Measurements from ENCODE around the gene MS4A3. TPM values are rescaled to one million over a fixed set of nuclear protein-coding genes. Genes with fewer than 3 reads are reported as not detected.
"Not testable (repeated sequence)": the region's sequence is repeated elsewhere in the genome, so short reads cannot be mapped to it uniquely, and the experiment has no call there.

Gene MS4A3
- total RNA-seq, result not detected

- H3K4me3 Mint-ChIP-seq, result no peak within 1 kb of the TSS
- ChIA-PET POLR2A (no interaction called here), CTCF (no interaction called here)
- no peaks in the 10 kb centered on the region for H3K36me3 Mint-ChIP-seq (ENCODE audit: low read depth)
- no peak within 1 kb of the TSS for H3K27ac Mint-ChIP-seq
- no peaks in the 10 kb centered on the region for H3K4me1 Mint-ChIP-seq
- no peak for DNase-seq
- peaks cover 4% of the 10 kb centered on the region for H3K27me3 Mint-ChIP-seq
- H3K9me3 Mint-ChIP-seq, result no peaks in the 10 kb centered on the region
Measured at GRCh38 chr11:60056349-60056969, at the start of gene MS4A3. TSS of gene MS4A3 (plus strand) at chr11:60056665. CDS start at chr11:60061161, 4,496 bp downstream.

- DNase-seq, result no peak
- no peaks in the 10 kb centered on the region for H3K36me3 Mint-ChIP-seq (ENCODE audit: low read depth)
- no peaks in the 10 kb centered on the region for H3K27me3 Mint-ChIP-seq
- no peaks in the 10 kb centered on the region for H3K9me3 Mint-ChIP-seq
- no peaks in the 10 kb centered on the region for H3K4me1 Mint-ChIP-seq
- CTCF ChIA-PET, result no interaction called here
- H3K27ac Mint-ChIP-seq, result no peak within 1 kb of the TSS
- POLR2A ChIA-PET, result no interaction called here
- no peak within 1 kb of the TSS for H3K4me3 Mint-ChIP-seq
Measured at GRCh38 chr11:60016881-60017280, 39.6 kb upstream of the MS4A3 start, which contains the start of gene OOSP4B. TSS of gene OOSP4B (plus strand) at chr11:60017181.

- H3K4me1 Mint-ChIP-seq, result no peaks in the 10 kb centered on the region
- no peak overlapping the region for H3K27ac Mint-ChIP-seq
- DNase-seq, result no peak
- ChIA-PET POLR2A (no interaction called here), CTCF (no interaction called here)
- no peaks in the 10 kb centered on the region for H3K36me3 Mint-ChIP-seq (ENCODE audit: low read depth)
- no peaks in the 10 kb centered on the region for H3K27me3 Mint-ChIP-seq
- no peak overlapping the region for H3K4me3 Mint-ChIP-seq
- H3K9me3 Mint-ChIP-seq, result no peaks in the 10 kb centered on the region
Measured at GRCh38 chr11:60018058-60018457, 38.4 kb upstream of the MS4A3 start.

- CTCF ChIA-PET; POLR2A ChIA-PET; DNase-seq; H3K27me3 Mint-ChIP-seq; H3K9me3 Mint-ChIP-seq; H3K27ac Mint-ChIP-seq; H3K4me3 Mint-ChIP-seq; H3K4me1 Mint-ChIP-seq; H3K36me3 Mint-ChIP-seq (ENCODE audit: low read depth): not testable (repeated sequence)
Measured at GRCh38 chr11:60020376-60020775, 36.1 kb upstream of the MS4A3 start.

- no peak for DNase-seq
- no peaks in the 10 kb centered on the region for H3K4me1 Mint-ChIP-seq
- H3K27ac Mint-ChIP-seq, result no peak overlapping the region
- no peaks in the 10 kb centered on the region for H3K9me3 Mint-ChIP-seq
- H3K4me3 Mint-ChIP-seq, result no peak overlapping the region
- ChIA-PET CTCF (no interaction called here), POLR2A (no interaction called here)
- H3K36me3 Mint-ChIP-seq (ENCODE audit: low read depth), result no peaks in the 10 kb centered on the region
- peaks cover 6% of the 10 kb centered on the region for H3K27me3 Mint-ChIP-seq
Measured at GRCh38 chr11:60029015-60029632, 27.3 kb upstream of the MS4A3 start.

GRCh38 chr11:60040109-60040508 is 16.4 kb upstream of the MS4A3 start, which contains the start of gene OOSP2:
TSS of gene OOSP2 (plus strand) at chr11:60040409. CDS start at chr11:60040460, 51 bp downstream.
- Mint-ChIP-seq H3K4me3 (no peak within 1 kb of the TSS), H3K36me3 (ENCODE audit: low read depth) (no peaks in the 10 kb centered on the region), H3K9me3 (no peaks in the 10 kb centered on the region), H3K4me1 (no peaks in the 10 kb centered on the region), H3K27me3 (no peaks in the 10 kb centered on the region), H3K27ac (no peak within 1 kb of the TSS)
- POLR2A ChIA-PET, result no interaction called here
- CTCF ChIA-PET, result no interaction called here
- no peak for DNase-seq

- H3K4me3 Mint-ChIP-seq; H3K9me3 Mint-ChIP-seq; DNase-seq; H3K36me3 Mint-ChIP-seq (ENCODE audit: low read depth); H3K4me1 Mint-ChIP-seq; CTCF ChIA-PET; H3K27ac Mint-ChIP-seq; POLR2A ChIA-PET: not testable (repeated sequence)
- peaks cover 11% of the 10 kb centered on the region for H3K27me3 Mint-ChIP-seq
Measured at GRCh38 chr11:60050422-60050821, 6.0 kb upstream of the MS4A3 start.

GRCh38 chr11:60050839-60051238 is 5.6 kb upstream of the MS4A3 start:
- H3K27ac Mint-ChIP-seq; POLR2A ChIA-PET; DNase-seq; H3K27me3 Mint-ChIP-seq; H3K4me1 Mint-ChIP-seq; H3K9me3 Mint-ChIP-seq; CTCF ChIA-PET; H3K36me3 Mint-ChIP-seq (ENCODE audit: low read depth); H3K4me3 Mint-ChIP-seq: not testable (repeated sequence)

- Mint-ChIP-seq H3K36me3 (ENCODE audit: low read depth) (no peaks in the 10 kb centered on the region), H3K27me3 (peaks cover 4% of the 10 kb centered on the region), H3K4me3 (no peak overlapping the region), H3K9me3 (no peaks in the 10 kb centered on the region), H3K27ac (no peak overlapping the region), H3K4me1 (no peaks in the 10 kb centered on the region)
- no peak for DNase-seq
- ChIA-PET CTCF (no interaction called here), POLR2A (no interaction called here)
Measured at GRCh38 chr11:60059052-60059451, 2.6 kb downstream of the MS4A3 start.

GRCh38 chr11:60059521-60060240 is 3.2 kb downstream of the MS4A3 start:
- Mint-ChIP-seq H3K27ac (no peak overlapping the region), H3K4me3 (no peak overlapping the region), H3K9me3 (no peaks in the 10 kb centered on the region), H3K27me3 (peaks cover 4% of the 10 kb centered on the region), H3K36me3 (ENCODE audit: low read depth) (no peaks in the 10 kb centered on the region), H3K4me1 (no peaks in the 10 kb centered on the region)
- no peak for DNase-seq
- POLR2A ChIA-PET, result no interaction called here
- CTCF ChIA-PET, result no interaction called here

- H3K27me3 Mint-ChIP-seq, result peaks cover 1% of the 10 kb centered on the region
- ChIA-PET CTCF (no interaction called here), POLR2A (no interaction called here)
Measured at GRCh38 chr11:60064111-60064510, 7.6 kb downstream of the MS4A3 start.

GRCh38 chr11:60065801-60066200 is 9.3 kb downstream of the MS4A3 start:
- Mint-ChIP-seq H3K4me3 (no peak overlapping the region), H3K4me1 (no peaks in the 10 kb centered on the region), H3K9me3 (no peaks in the 10 kb centered on the region), H3K27ac (no peak overlapping the region), H3K36me3 (ENCODE audit: low read depth) (no peaks in the 10 kb centered on the region), H3K27me3 (no peaks in the 10 kb centered on the region)
- CTCF ChIA-PET, result interaction anchor here (0.6 kb wide), 1 partner anchor 251 kb away, joined by 3 read pairs; no protein-coding TSS in a partner anchor
- DNase-seq, result no peak
- POLR2A ChIA-PET, result no interaction called here

More at GRCh38 chr11:60064111-60064510, 7.6 kb downstream of the MS4A3 start:
- no peak for DNase-seq
- Mint-ChIP-seq H3K4me1 (no peaks in the 10 kb centered on the region), H3K4me3 (no peak overlapping the region), H3K36me3 (ENCODE audit: low read depth) (no peaks in the 10 kb centered on the region), H3K9me3 (no peaks in the 10 kb centered on the region), H3K27ac (no peak overlapping the region)

- Mint-ChIP-seq H3K4me3 (no peak overlapping the region), H3K27ac (no peak overlapping the region), H3K27me3 (no peaks in the 10 kb centered on the region), H3K4me1 (no peaks in the 10 kb centered on the region), H3K36me3 (ENCODE audit: low read depth) (no peaks in the 10 kb centered on the region), H3K9me3 (no peaks in the 10 kb centered on the region)
- POLR2A ChIA-PET, result no interaction called here
- CTCF ChIA-PET, result no interaction called here
- DNase-seq, result no peak
Measured at GRCh38 chr11:60069450-60069849, 13.0 kb downstream of the MS4A3 start.
